ENCODE results near the gene DHX58. TPM values are rescaled to one million over a fixed set of nuclear protein-coding genes. Genes with fewer than 3 reads are reported as not detected.

DHX58 gene
- total RNA-seq, 1 donor from 2014 or later = 3.1 TPM

GRCh38 chr17:42110301-42111264 is 1.9 kb downstream of the DHX58 start:
- intact Hi-C loops (cut with micrococcal nuclease) = no loop called here
- H3K27me3 ChIP-seq (ENCODE audit: low read depth) = no peaks in the 10 kb centered on the region
- H3K4me3 ChIP-seq = no peak overlapping the region
- H3K36me3 ChIP-seq = peaks cover 28% of the 10 kb centered on the region
- no peak for DNase-seq
- H3K4me1 ChIP-seq = peaks cover 24% of the 10 kb centered on the region
- no peak overlapping the region for H3K27ac ChIP-seq (replicated peaks)
- H3K9me3 ChIP-seq (replicated peaks) = no peaks in the 10 kb centered on the region
- TF ChIP-seq, protein P1, sequence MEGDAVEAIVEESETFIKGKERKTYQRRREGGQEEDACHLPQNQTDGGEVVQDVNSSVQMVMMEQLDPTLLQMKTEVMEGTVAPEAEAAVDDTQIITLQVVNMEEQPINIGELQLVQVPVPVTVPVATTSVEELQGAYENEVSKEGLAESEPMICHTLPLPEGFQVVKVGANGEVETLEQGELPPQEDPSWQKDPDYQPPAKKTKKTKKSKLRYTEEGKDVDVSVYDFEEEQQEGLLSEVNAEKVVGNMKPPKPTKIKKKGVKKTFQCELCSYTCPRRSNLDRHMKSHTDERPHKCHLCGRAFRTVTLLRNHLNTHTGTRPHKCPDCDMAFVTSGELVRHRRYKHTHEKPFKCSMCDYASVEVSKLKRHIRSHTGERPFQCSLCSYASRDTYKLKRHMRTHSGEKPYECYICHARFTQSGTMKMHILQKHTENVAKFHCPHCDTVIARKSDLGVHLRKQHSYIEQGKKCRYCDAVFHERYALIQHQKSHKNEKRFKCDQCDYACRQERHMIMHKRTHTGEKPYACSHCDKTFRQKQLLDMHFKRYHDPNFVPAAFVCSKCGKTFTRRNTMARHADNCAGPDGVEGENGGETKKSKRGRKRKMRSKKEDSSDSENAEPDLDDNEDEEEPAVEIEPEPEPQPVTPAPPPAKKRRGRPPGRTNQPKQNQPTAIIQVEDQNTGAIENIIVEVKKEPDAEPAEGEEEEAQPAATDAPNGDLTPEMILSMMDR (IDR thresholded peaks at IDR 0.05; ENCODE audit: borderline replicate concordance) = no peak

- H3K27me3 ChIP-seq (ENCODE audit: low read depth) = no peaks in the 10 kb centered on the region
- H3K36me3 ChIP-seq = peaks cover 26% of the 10 kb centered on the region
- TF ChIP-seq, protein P1 (IDR thresholded peaks at IDR 0.05; ENCODE audit: borderline replicate concordance) = no peak
- no peak overlapping the region for H3K27ac ChIP-seq (replicated peaks)
- no peak overlapping the region for H3K4me3 ChIP-seq
- no peaks in the 10 kb centered on the region for H3K9me3 ChIP-seq (replicated peaks)
- no peak for DNase-seq
- peaks cover 24% of the 10 kb centered on the region for H3K4me1 ChIP-seq
- intact Hi-C loops (cut with micrococcal nuclease) = no loop called here
Measured at GRCh38 chr17:42109086-42109485, 3.4 kb downstream of the DHX58 start.

GRCh38 chr17:42107597-42108576 is 4.6 kb downstream of the DHX58 start:
- no peaks in the 10 kb centered on the region for H3K9me3 ChIP-seq (replicated peaks)
- peaks cover 18% of the 10 kb centered on the region for H3K4me1 ChIP-seq
- no peaks in the 10 kb centered on the region for H3K27me3 ChIP-seq (ENCODE audit: low read depth)
- intact Hi-C loops (cut with micrococcal nuclease) = no loop called here
- peak overlapping the region; percentile 47 for H3K4me3 ChIP-seq
- TF ChIP-seq, protein P1 (IDR thresholded peaks at IDR 0.05; ENCODE audit: borderline replicate concordance) = no peak
- DNase-seq = peak; percentile 64
- H3K36me3 ChIP-seq = peaks cover 20% of the 10 kb centered on the region
- no peak overlapping the region for H3K27ac ChIP-seq (replicated peaks)

DNA sequence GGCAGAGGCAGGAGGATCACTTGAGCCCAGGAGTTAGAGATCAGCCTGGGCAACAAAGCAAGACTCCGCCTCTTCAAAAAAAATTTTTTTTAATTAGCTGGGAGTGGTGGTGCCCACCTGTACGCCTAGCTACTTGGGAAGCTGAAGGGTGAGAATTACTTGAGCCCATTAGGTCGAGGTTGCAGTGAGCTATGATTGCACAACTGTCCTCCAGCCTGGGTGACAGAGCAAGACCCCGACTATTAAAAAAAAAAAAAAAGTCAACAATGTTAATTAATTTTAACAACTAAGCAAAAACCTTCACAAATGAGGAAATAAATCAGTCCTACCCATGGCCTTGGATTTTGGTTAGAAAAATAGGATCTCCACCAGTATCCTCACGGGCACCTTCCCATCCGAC is 5.4 kb downstream of the DHX58 start:
- no peak overlapping the region for H3K27ac ChIP-seq (replicated peaks)
- TF ChIP-seq, protein P1 (IDR thresholded peaks at IDR 0.05; ENCODE audit: borderline replicate concordance) = no peak
- peaks cover 12% of the 10 kb centered on the region for H3K4me1 ChIP-seq
- DNase-seq = no peak
- H3K36me3 ChIP-seq = peaks cover 20% of the 10 kb centered on the region
- H3K27me3 ChIP-seq (ENCODE audit: low read depth) = no peaks in the 10 kb centered on the region
- H3K4me3 ChIP-seq = peak overlapping the region; percentile 47
- no peaks in the 10 kb centered on the region for H3K9me3 ChIP-seq (replicated peaks)
- intact Hi-C loops (cut with micrococcal nuclease) = no loop called here

GRCh38 chr17:42106009-42106408 is 6.5 kb downstream of the DHX58 start:
- peaks cover 20% of the 10 kb centered on the region for H3K36me3 ChIP-seq
- H3K4me3 ChIP-seq = no peak overlapping the region
- TF ChIP-seq, protein P1 (IDR thresholded peaks at IDR 0.05; ENCODE audit: borderline replicate concordance) = no peak
- H3K27ac ChIP-seq (replicated peaks) = no peak overlapping the region
- DNase-seq = no peak
- intact Hi-C loops (cut with micrococcal nuclease) = no loop called here
- H3K27me3 ChIP-seq (ENCODE audit: low read depth) = no peaks in the 10 kb centered on the region
- no peaks in the 10 kb centered on the region for H3K9me3 ChIP-seq (replicated peaks)
- peaks cover 8% of the 10 kb centered on the region for H3K4me1 ChIP-seq

Measured in left ventricle myocardium inferior (tissue), 1 donor.